ENCODE data around the gene NPB.
A peak's percentile ranks its signal among the peaks of the same experiment; 100 is the strongest.

The NPB gene

GRCh38 chr17:81860756-81861568 is 41.1 kb upstream of the NPB start (continued):
- TF ChIP-seq, protein P1, sequence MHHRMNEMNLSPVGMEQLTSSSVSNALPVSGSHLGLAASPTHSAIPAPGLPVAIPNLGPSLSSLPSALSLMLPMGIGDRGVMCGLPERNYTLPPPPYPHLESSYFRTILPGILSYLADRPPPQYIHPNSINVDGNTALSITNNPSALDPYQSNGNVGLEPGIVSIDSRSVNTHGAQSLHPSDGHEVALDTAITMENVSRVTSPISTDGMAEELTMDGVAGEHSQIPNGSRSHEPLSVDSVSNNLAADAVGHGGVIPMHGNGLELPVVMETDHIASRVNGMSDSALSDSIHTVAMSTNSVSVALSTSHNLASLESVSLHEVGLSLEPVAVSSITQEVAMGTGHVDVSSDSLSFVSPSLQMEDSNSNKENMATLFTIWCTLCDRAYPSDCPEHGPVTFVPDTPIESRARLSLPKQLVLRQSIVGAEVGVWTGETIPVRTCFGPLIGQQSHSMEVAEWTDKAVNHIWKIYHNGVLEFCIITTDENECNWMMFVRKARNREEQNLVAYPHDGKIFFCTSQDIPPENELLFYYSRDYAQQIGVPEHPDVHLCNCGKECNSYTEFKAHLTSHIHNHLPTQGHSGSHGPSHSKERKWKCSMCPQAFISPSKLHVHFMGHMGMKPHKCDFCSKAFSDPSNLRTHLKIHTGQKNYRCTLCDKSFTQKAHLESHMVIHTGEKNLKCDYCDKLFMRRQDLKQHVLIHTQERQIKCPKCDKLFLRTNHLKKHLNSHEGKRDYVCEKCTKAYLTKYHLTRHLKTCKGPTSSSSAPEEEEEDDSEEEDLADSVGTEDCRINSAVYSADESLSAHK (tag by site-specific recombination; IDR thresholded peaks at IDR 0.05), result peak; percentile 21; the same call in 1 of the 2 replicates
- TF ChIP-seq, protein P2, sequence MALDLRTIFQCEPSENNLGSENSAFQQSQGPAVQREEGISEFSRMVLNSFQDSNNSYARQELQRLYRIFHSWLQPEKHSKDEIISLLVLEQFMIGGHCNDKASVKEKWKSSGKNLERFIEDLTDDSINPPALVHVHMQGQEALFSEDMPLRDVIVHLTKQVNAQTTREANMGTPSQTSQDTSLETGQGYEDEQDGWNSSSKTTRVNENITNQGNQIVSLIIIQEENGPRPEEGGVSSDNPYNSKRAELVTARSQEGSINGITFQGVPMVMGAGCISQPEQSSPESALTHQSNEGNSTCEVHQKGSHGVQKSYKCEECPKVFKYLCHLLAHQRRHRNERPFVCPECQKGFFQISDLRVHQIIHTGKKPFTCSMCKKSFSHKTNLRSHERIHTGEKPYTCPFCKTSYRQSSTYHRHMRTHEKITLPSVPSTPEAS (tag by site-specific recombination; IDR thresholded peaks at IDR 0.05), result no peak
- TF ChIP-seq ZNF350 (tag by site-specific recombination; IDR thresholded peaks at IDR 0.05) (no peak), ZNF341 (tag by site-specific recombination; IDR thresholded peaks at IDR 0.05; ENCODE audit: low read depth) (0 out of 2 replicates have a peak, but pooled peaks have one; percentile 36), ZNF280D (tag by site-specific recombination; IDR thresholded peaks at IDR 0.05) (no peak), KLF7 (tag by site-specific recombination; IDR thresholded peaks at IDR 0.05; ENCODE audit: borderline replicate concordance) (peak; percentile 72; the same call in 1 of the 2 replicates), EGR2 (tag by site-specific recombination; IDR thresholded peaks at IDR 0.05; ENCODE audit: low read depth) (0 out of 2 replicates have a peak, but pooled peaks have one; percentile 30), ZSCAN30 (tag by site-specific recombination; IDR thresholded peaks at IDR 0.05) (peak; percentile 10; the same call in 1 of the 2 replicates), ZNF837 (tag by site-specific recombination; IDR thresholded peaks at IDR 0.05) (0 out of 2 replicates have a peak, but pooled peaks have one; percentile 6), KLF9 (tag by site-specific recombination; IDR thresholded peaks at IDR 0.05; ENCODE audit: low read depth) (peak; percentile 96), KLF10 (tag by site-specific recombination; IDR thresholded peaks at IDR 0.05) (peak; percentile 65), FEZF1 (tag by site-specific recombination; IDR thresholded peaks at IDR 0.05) (peak; percentile 61; the same call in 1 of the 2 replicates), GLIS1 (tag by site-specific recombination; IDR thresholded peaks at IDR 0.05) (peak; percentile 45), ZBTB20 (tag by site-specific recombination; IDR thresholded peaks at IDR 0.05) (peak; percentile 97), ATF2 (tag by site-specific recombination; IDR thresholded peaks at IDR 0.05; ENCODE audit: low read depth) (peak; percentile 93), INSM2 (tag by site-specific recombination; IDR thresholded peaks at IDR 0.05) (peak; percentile 44; the same call in 1 of the 2 replicates), ZNF561 (tag by site-specific recombination; IDR thresholded peaks at IDR 0.05; ENCODE audit: borderline replicate concordance) (peak; percentile 96), WT1 (tag by site-specific recombination; IDR thresholded peaks at IDR 0.05) (0 out of 2 replicates have a peak, but pooled peaks have one; percentile 13), SP7 (tag by site-specific recombination; IDR thresholded peaks at IDR 0.05) (peak; percentile 87), ZNF449 (tag by site-specific recombination; IDR thresholded peaks at IDR 0.05) (peak; percentile 82), ZNF354C (tag by site-specific recombination; IDR thresholded peaks at IDR 0.05; ENCODE audit: borderline replicate concordance, low read depth) (no peak), ZFP69B (tag by site-specific recombination; IDR thresholded peaks at IDR 0.05) (0 out of 2 replicates have a peak, but pooled peaks have one; percentile 41), SCRT1 (tag by site-specific recombination; IDR thresholded peaks at IDR 0.05; ENCODE audit: borderline replicate concordance) (no peak), KLF17 (tag by site-specific recombination; IDR thresholded peaks at IDR 0.05) (peak; percentile 52; the same call in 1 of the 2 replicates), ZNF10 (tag by site-specific recombination; IDR thresholded peaks at IDR 0.05) (no peak), ZNF600 (tag by site-specific recombination; IDR thresholded peaks at IDR 0.05) (peak; percentile 54)
